ENCODE results near the gene TMED5.
"Not testable (repeated sequence)": the region's sequence is repeated elsewhere in the genome, so short reads cannot be mapped to it uniquely, and the experiment has no call there.

Gene TMED5

DNA sequence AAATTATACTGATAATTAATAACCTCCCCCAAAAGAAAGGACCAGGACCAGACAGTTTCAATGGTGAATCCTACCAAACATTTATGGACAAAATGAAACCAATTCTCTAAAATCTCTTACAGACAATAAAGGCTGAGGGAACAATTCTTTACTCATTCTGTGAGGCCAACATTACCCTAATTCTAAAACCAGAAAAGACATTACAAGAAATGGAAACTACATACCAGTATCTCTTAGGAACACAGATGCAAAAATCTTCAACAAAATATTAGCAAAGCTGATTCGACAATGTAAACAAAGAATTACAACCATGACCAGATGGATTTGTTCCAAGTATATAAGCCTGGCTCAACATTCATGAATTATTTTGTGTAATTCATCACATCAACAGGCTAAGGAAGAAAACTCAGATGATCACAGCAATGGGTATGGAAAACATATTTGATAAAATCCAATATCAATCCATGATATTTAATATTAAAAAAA lies 8.6 kb downstream of the TMED5 start:
- DNase-seq (ENCODE audit: low read depth): no peak

GRCh38 chr1:93170141-93170678 lies 10.0 kb downstream of the TMED5 start:
- DNase-seq (ENCODE audit: low read depth): not testable (repeated sequence)

GRCh38 chr1:93167006-93167405 lies 13.2 kb downstream of the TMED5 start:
- DNase-seq (ENCODE audit: low read depth): no peak

- not testable (repeated sequence) for DNase-seq (ENCODE audit: low read depth)
Measured at GRCh38 chr1:93165895-93166294, 14.3 kb downstream of the TMED5 start.

DNA sequence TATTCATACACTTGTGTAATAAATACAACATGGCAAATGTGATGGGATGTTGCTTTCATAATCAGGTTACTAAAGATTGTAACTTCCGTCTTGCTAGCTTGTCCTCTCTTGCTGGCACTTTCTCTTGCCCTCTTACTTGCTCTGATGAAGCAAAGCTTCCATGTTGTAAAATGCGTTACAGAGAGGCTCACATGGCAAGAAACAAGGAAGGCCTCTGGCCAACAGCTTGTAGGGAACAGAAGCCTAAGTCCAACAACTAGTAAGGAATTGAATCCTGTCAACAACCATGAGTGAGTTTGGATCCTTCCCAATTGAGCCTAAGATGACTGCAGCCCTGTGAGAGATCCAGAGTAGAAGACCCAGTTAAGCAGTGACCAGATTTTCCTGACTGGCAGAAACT lies 15.4 kb downstream of the TMED5 start:
- DNase-seq (ENCODE audit: low read depth): no peak

- not testable (repeated sequence) for DNase-seq (ENCODE audit: low read depth)
Measured at GRCh38 chr1:93163314-93163713, 16.9 kb downstream of the TMED5 start.

- DNase-seq (ENCODE audit: low read depth): no peak
Measured at GRCh38 chr1:93159337-93159736, 20.9 kb downstream of the TMED5 start.

- DNase-seq (ENCODE audit: low read depth): peak; percentile 61
Measured at GRCh38 chr1:93155335-93155734, 24.9 kb downstream of the TMED5 start.

- DNase-seq (ENCODE audit: low read depth): no peak
Measured at GRCh38 chr1:93154898-93155297, 25.3 kb downstream of the TMED5 start.

DNA sequence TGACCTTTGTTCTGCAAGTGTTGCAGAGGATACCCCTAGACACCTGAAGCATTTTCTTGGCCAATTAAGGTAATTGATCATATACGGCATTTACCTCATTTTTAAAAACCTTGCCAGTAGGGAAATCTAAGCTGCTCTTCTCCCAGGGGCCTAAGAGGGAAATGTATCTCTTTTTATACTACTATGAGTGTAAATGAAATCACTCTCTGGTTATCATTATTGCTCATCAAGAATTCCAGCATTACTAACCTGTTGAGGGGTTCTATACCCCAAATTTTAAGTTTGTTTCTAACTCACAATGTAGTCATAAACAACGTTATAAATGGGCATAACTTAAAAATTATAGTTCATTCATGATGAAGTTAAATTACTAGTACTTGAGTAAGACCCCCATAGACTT lies 27.4 kb downstream of the TMED5 start:
- no peak for DNase-seq (ENCODE audit: low read depth)

DNA sequence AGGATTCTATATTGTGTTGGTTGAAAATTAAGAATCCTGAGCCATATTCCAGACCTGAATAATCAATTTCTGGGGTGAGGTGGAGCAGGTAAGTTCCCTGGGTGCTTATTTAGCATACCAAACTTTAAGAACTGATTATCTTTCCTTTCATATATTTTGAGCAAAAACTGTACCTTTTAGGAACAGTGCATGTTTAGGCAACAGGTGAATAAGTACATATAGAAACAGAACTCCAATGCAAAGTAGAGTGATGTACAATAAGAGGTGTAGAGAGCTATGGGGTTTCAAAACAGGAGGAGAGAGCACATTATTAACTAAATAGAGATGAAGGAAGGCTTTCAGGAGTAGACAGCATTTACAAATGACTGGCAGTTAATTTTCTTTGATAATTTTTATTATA lies 28.7 kb downstream of the TMED5 start:
- DNase-seq (ENCODE audit: low read depth): no peak

DNA sequence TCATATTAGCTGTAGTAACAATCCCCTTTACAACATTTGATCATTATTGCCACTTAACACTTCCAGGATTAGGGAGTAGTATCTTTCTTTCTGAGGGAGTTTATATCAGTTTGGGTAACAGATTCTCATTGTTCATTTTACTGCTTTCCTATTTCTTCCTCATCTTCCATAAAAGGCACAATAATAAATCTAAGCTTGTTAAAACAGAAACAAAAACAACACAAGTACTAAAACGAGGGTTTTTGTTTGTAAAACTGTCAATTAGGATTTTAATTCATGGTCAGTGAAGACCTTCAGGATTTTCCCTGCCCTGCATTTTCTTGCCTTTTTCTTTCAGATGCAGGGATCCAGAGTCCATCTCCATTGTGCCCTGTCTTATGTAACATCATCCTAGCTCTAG lies 29.5 kb downstream of the TMED5 start:
- DNase-seq (ENCODE audit: low read depth): no peak

DNA sequence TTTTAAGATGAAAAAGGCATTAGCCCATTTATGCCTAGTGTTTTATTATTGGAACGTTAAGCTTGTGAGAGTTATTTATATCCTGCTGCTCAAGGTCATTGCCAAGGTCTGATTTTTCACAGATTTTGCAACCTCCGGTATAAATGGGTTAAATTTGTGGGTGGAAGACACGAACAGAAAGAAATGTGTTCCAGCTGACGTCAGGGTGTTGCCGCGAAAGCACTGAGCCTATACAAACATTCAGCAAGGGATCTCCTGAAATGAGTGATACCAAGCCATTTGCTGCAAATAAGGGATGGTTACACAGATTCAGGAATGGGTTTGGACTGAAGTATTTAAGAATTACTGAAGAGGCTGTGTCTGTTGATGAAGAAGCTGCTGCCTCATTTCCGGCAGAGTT lies 32.2 kb downstream of the TMED5 start:
- DNase-seq (ENCODE audit: low read depth): no peak

DNA sequence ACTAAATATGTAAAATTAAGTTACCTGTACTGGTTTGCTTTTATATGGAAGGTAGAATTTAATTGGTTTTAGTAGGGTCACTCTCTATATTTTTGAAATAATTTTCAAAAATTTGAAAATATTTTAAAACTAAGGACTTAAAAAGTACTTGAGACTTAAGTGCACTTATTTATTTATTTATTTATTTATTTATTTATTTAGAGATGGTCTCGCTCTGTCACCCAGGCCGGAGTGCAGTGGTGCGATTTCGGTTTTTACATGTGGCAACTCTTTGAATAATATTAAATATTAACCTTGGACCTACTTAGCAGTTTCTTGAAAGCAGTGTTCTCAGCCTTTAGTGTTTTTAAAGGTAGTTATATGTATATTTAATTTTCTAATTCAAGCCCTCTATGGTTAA lies 36.4 kb downstream of the TMED5 start:
- DNase-seq (ENCODE audit: low read depth): no peak

- DNase-seq (ENCODE audit: low read depth): no peak
Measured at GRCh38 chr1:93143136-93143535, 37.1 kb downstream of the TMED5 start.

- DNase-seq (ENCODE audit: low read depth): no peak
Measured at GRCh38 chr1:93142161-93142560, 38.1 kb downstream of the TMED5 start.

DNA sequence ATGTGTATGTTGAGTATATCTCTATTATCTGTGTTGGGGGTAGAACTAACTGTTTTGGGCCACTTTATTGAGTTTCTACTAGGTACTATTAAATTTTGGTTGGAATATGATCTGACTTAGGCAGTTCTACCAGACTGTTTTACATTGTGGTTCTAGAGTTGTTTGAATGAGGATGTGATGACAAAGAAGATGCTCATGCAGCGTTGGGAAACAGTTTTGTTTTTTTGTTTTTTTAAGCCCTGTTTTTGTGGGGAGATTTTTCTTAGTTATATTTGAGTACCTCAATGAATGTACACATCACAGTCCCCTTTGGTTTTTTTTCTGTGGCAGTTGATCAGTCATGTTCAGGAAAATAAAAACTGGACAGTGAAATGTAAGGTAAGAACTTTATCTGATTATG lies 40.1 kb downstream of the TMED5 start:
- DNase-seq (ENCODE audit: low read depth): peak; percentile 33

- no peak for DNase-seq (ENCODE audit: low read depth)
Measured at GRCh38 chr1:93137604-93138292, 42.5 kb downstream of the TMED5 start.

- DNase-seq (ENCODE audit: low read depth): no peak
Measured at GRCh38 chr1:93136445-93136844, 43.8 kb downstream of the TMED5 start.

- no peak for DNase-seq (ENCODE audit: low read depth)
Measured at GRCh38 chr1:93132638-93133037, 47.6 kb downstream of the TMED5 start.

- DNase-seq (ENCODE audit: low read depth): no peak
Measured at GRCh38 chr1:93129507-93130099, 50.6 kb downstream of the TMED5 start.

- DNase-seq (ENCODE audit: low read depth): no peak
Measured at GRCh38 chr1:93124556-93125355, 55.5 kb downstream of the TMED5 start.
